Endothelial cell of umbilical vein (primary cell): ENCODE results near the gene TARM1. TPM values are rescaled to one million over a fixed set of nuclear protein-coding genes. Genes with fewer than 3 reads are reported as not detected.

ENCODE experiments used
- BruUV-seq: library from RNA; stranded (reverse); fragments of 400-500 nt; replicated peaks from 2 replicates; lab custom pipeline; 2021; lab: Mats Ljungman, UMichigan
- CTCF ChIA-PET: fragments of 300-600, 350-600 bp; sonication (Branson Sonifier 250); formaldehyde crosslinking; loops from one replicate; lab custom pipeline; 2021; ENCODE audit warnings: antibody characterized with exemption, inconsistent platforms; lab: Charles Lee
- POLR2A ChIA-PET: fragments of 300-600, 350-600 bp; sonication (Branson Sonifier 250); formaldehyde crosslinking; loops from one replicate; lab custom pipeline; 2021; ENCODE audit warnings: antibody characterized with exemption, inconsistent platforms; lab: Charles Lee
- DNase-seq: peaks from one replicate; pipeline ENCODE4 v3.0.0-alpha.2; 2011; ENCODE audit warnings: low read depth, low spot score
- FAIRE-seq: peaks from 2 replicates; lab custom pipeline; 2011; peaks lifted over from hg19 to GRCh38; lab: Jason Lieb, UNC
- H2AFZ ChIP-seq: 2 replicates; pipeline ENCODE4 v1.6.0; 2012; ENCODE audit warnings: low read depth, low read length, control low read depth, inconsistent platforms
- H3K27ac ChIP-seq: 2 replicates; pipeline ENCODE4 v1.5.1; 2011; ENCODE audit warnings: low read depth, mild to moderate bottlenecking, control low read depth, low read length, moderate library complexity; ENCODE audit not compliant: insufficient read depth
- H3K27me3 ChIP-seq, 2 experiments: 2 replicates each; pipeline versions ENCODE4 v1.6.0 to v1.6.1; 2011; ENCODE audit warnings: low read length in 2 of 2, mixed read lengths in 1 of 2; ENCODE audit not compliant: control insufficient read depth in 2 of 2, insufficient read depth in 2 of 2
- H3K36me3 ChIP-seq, 2 experiments: 2 replicates in 1 of 2; 3 replicates in 1 of 2; pipeline ENCODE4 v1.5.1; 2011; ENCODE audit warnings: low read length in 2 of 2, mild to moderate bottlenecking in 1 of 2, moderate library complexity in 1 of 2; ENCODE audit not compliant: control insufficient read depth in 2 of 2, insufficient read depth in 2 of 2; ENCODE audit errors: extremely low read depth in 1 of 2
- H3K4me1 ChIP-seq: 3 replicates; pipeline ENCODE4 v1.5.1; 2011; ENCODE audit warnings: mild to moderate bottlenecking, low read length; ENCODE audit not compliant: control insufficient read depth, insufficient read depth; ENCODE audit errors: extremely low read depth
- H3K4me2 ChIP-seq: 2 replicates; pipeline ENCODE4 v1.6.1; 2011; ENCODE audit warnings: low read length, control low read depth, mixed read lengths; ENCODE audit not compliant: insufficient read depth
- H3K4me3 ChIP-seq, 3 experiments: fragments of 200-600 bp in 1 of 3; sonication (generic), shearing (Covaris generic) in 1 of 3; replicated peaks in 1 of 3; 2 replicates each; pipeline ENCODE4 v1.5.1; 2011 to 2016; ENCODE audit warnings: control low read depth in 3 of 3, low read length in 3 of 3, mild to moderate bottlenecking in 2 of 3, inconsistent platforms in 1 of 3, low read depth in 1 of 3, moderate library complexity in 1 of 3; ENCODE audit not compliant: insufficient read depth in 1 of 3
- H3K79me2 ChIP-seq: 2 replicates; pipeline ENCODE4 v1.6.0; 2012; ENCODE audit warnings: low read length, inconsistent platforms; ENCODE audit not compliant: control insufficient read depth, insufficient read depth
- H3K9ac ChIP-seq: replicated peaks from 2 replicates; pipeline ENCODE3; 2011; ENCODE audit warnings: low read length, control low read depth; ENCODE audit not compliant: insufficient read depth; ENCODE audit errors: extremely low read depth
- H3K9me1 ChIP-seq: replicated peaks from 3 replicates; pipeline ENCODE4 v1.6.0; 2011; ENCODE audit warnings: mild to moderate bottlenecking, low read length; ENCODE audit not compliant: control insufficient read depth, insufficient read depth; ENCODE audit errors: extremely low read depth
- H3K9me3 ChIP-seq: replicated peaks from 2 replicates; pipeline ENCODE4 v1.5.1; 2012; ENCODE audit warnings: low read length, inconsistent platforms; ENCODE audit not compliant: control insufficient read depth, insufficient read depth
- H4K20me1 ChIP-seq: replicated peaks from 2 replicates; pipeline ENCODE3; 2011; ENCODE audit warnings: mild to moderate bottlenecking, low read length; ENCODE audit not compliant: control insufficient read depth, insufficient read depth; ENCODE audit errors: extremely low read depth
- CTCF ChIP-seq, 2 donors: IDR thresholded peaks; 1 replicate in 1 of 2; 2 replicates in 1 of 2; pipeline ENCODE4 v1.5.1; 2011; ENCODE audit warnings: low read length in 2 of 2, mild to moderate bottlenecking in 2 of 2, moderate library complexity in 2 of 2, control low read depth in 1 of 2, inconsistent platforms in 1 of 2, low read depth in 1 of 2; ENCODE audit not compliant: insufficient read depth in 1 of 2; ENCODE audit errors: extremely low read depth in 1 of 2
- EZH2 ChIP-seq: IDR thresholded peaks from 2 replicates; pipeline ENCODE4 v1.6.1; 2012; ENCODE audit warnings: borderline replicate concordance, low read depth, mild to moderate bottlenecking, moderate library complexity, low read length, inconsistent platforms; ENCODE audit not compliant: severe bottlenecking
- FOS ChIP-seq: IDR thresholded peaks from 2 replicates; pipeline ENCODE4 v1.6.1; 2011; ENCODE audit warnings: mild to moderate bottlenecking, low read length, moderate library complexity, borderline replicate concordance; ENCODE audit not compliant: insufficient read depth
- GATA2 ChIP-seq: IDR thresholded peaks from 2 replicates; pipeline ENCODE4 v1.7.0; 2011; ENCODE audit warnings: low read depth, mild to moderate bottlenecking, moderate library complexity, mixed read lengths, low read length; ENCODE audit not compliant: insufficient read length, insufficient read depth
- JUN ChIP-seq: IDR thresholded peaks from 2 replicates; pipeline ENCODE4 v1.6.1; 2011; ENCODE audit warnings: borderline replicate concordance, low read depth; ENCODE audit not compliant: insufficient read length, insufficient read depth
- MAX ChIP-seq: IDR thresholded peaks from 2 replicates; pipeline ENCODE4 v1.6.1; 2011; ENCODE audit not compliant: insufficient read depth, insufficient read length
- MYC ChIP-seq: IDR thresholded peaks from one replicate; pipeline ENCODE4 v1.6.1; 2011; ENCODE audit warnings: mild to moderate bottlenecking, low read depth, low read length
- POLR2A ChIP-seq: IDR thresholded peaks from 2 replicates; pipeline ENCODE4 v1.6.1; 2012; ENCODE audit warnings: low read depth, mild to moderate bottlenecking, control low read depth, low read length
- POLR2AphosphoS5 ChIP-seq: IDR thresholded peaks from 2 replicates; pipeline ENCODE4 v1.6.1; 2012; ENCODE audit warnings: low read depth, mild to moderate bottlenecking, control low read depth, low read length, moderate library complexity; ENCODE audit not compliant: insufficient read depth
- dilution Hi-C: fragments of 300-500 bp; cut with MboI; formaldehyde crosslinking; loops from one replicate; pipeline ENCODE4 v1.15.0; 2019; ENCODE audit warnings: low sequenced_read_pairs; ENCODE audit not compliant: extremely low pct_ligation_motif_present
- intact Hi-C: fragments of 100-400 bp; cut with micrococcal nuclease; formaldehyde crosslinking; loops from one replicate; pipeline ENCODE4 v1.10.0; 2022
- polyA plus RNA-seq, 4 experiments: library from polyadenylated mRNA; depleted of rRNA in 3 of 4; stranded (reverse) in 3 of 4; unstranded in 1 of 4; fragments of >200 nt; gene quantifications; 2 replicates each; pipeline versions ENCODE4 v1.2.1 to v1.2.3, GENCODE V29; 2011 to 2012; ENCODE audit warnings: missing spikeins in 1 of 4
- total RNA-seq: library from RNA; stranded (reverse); gene quantifications from 2 replicates; pipeline ENCODE4 v1.2.3, GENCODE V29; 2021

Gene TARM1
- total and polyA plus RNA-seq, 2 donors (not counting 3 experiments of a cell fraction or from before 2014, with no cell fraction given): not detected

- no peaks in the 10 kb centered on the region for H3K9me1 ChIP-seq
- no peak overlapping the region for H3K9ac ChIP-seq
- H3K27me3 ChIP-seq: no peaks in the 10 kb centered on the region
- peaks cover 9 to 39% of the 10 kb centered on the region in 2 experiments for H3K36me3 ChIP-seq
- intact Hi-C loops (no loop called here), dilution Hi-C loops (no loop called here)
- no peak for FAIRE-seq
- no peak for DNase-seq
- H4K20me1 ChIP-seq: no peaks in the 10 kb centered on the region
- H3K4me1 ChIP-seq: no peaks in the 10 kb centered on the region
- no peak overlapping the region for H2AFZ ChIP-seq
- no peak overlapping the region for H3K4me2 ChIP-seq
- no peaks in the 10 kb centered on the region for H3K79me2 ChIP-seq
- ChIA-PET POLR2A (no interaction called here), CTCF (no interaction called here)
- H3K4me3 ChIP-seq: no peak overlapping the region
- no peak for TF ChIP-seq JUN
- TF ChIP-seq MAX: no peak
- TF ChIP-seq FOS: no peak
- TF ChIP-seq MYC: no peak
- no peak for TF ChIP-seq CTCF (IDR thresholded peaks at IDR 0.05; ENCODE audit: extremely low read depth in 1 of 2, insufficient read depth in 1 of 2, low read depth in 1 of 2, low read length in 2 of 2)
- TF ChIP-seq EZH2: no peak
- TF ChIP-seq POLR2AphosphoS5: no peak
- no peak for TF ChIP-seq GATA2
- no peak for TF ChIP-seq POLR2A
- BruUV-seq: no TSS peak
- H3K27ac ChIP-seq: no peak overlapping the region
- H3K9me3 ChIP-seq: no peaks in the 10 kb centered on the region
Measured at GRCh38 chr19:54128796-54129616, 47.8 kb upstream of the TARM1 start.
